SK-N-SH treated with all-trans-retinoic acid at 6 μM for 48 hours (cell line): ENCODE measurements around the gene ZSWIM9.

Experiments
- ATAC-seq: fragments of 200-7000 bp; cut with Tn5 transposase; 3 replicates; pipeline ENCODE4 v1.9.1; 2020; ENCODE audit warnings: mild to moderate bottlenecking, moderate library complexity
- ARNTL ChIP-seq: fragments of 450-650 bp; formaldehyde crosslinking; IDR thresholded peaks from 2 replicates; pipeline ENCODE4 v1.5.0; 2020; ENCODE audit warnings: low read depth, mild to moderate bottlenecking, moderate library complexity, borderline replicate concordance
- BACH2 ChIP-seq: fragments of 250-450 bp; sonication (Bioruptor Pico); IDR thresholded peaks from 2 replicates; pipeline ENCODE4 v1.9.0; 2021; ENCODE audit warnings: mild to moderate bottlenecking, borderline replicate concordance
- CREB5 ChIP-seq: fragments of 250-450 bp; sonication (Bioruptor Pico); IDR thresholded peaks from 2 replicates; pipeline ENCODE4 v1.5.1; 2020; ENCODE audit warnings: low read depth, mild to moderate bottlenecking, moderate library complexity
- CSRNP3 ChIP-seq: fragments of 250-450 bp; sonication (Bioruptor Pico); IDR thresholded peaks from 2 replicates; pipeline ENCODE4 v1.5.1; 2021; ENCODE audit warnings: mild to moderate bottlenecking, moderate library complexity
- ESRRG ChIP-seq: fragments of 250-450 bp; sonication (Bioruptor Pico); IDR thresholded peaks from 2 replicates; pipeline ENCODE4 v1.6.1; 2021; ENCODE audit warnings: mild to moderate bottlenecking
- GLIS3 ChIP-seq: fragments of 250-450 bp; sonication (Bioruptor Pico); IDR thresholded peaks from 2 replicates; pipeline ENCODE4 v1.5.0; 2020; ENCODE audit warnings: mild to moderate bottlenecking, moderate library complexity
- ISL1 ChIP-seq: fragments of 250-450 bp; sonication (Bioruptor Pico); IDR thresholded peaks from 2 replicates; pipeline ENCODE4 v2.1.2; 2022; ENCODE audit warnings: mild to moderate bottlenecking, moderate library complexity
- OSR1 ChIP-seq: fragments of 250-450 bp; sonication (Bioruptor Pico); IDR thresholded peaks from 2 replicates; pipeline ENCODE4 v1.8.0; 2022; ENCODE audit warnings: moderate library complexity, mild to moderate bottlenecking, inconsistent platforms
- PATZ1 ChIP-seq: fragments of 250-450 bp; sonication (Bioruptor Pico); IDR thresholded peaks from 2 replicates; pipeline ENCODE4 v1.8.0; 2020; ENCODE audit warnings: mild to moderate bottlenecking, moderate library complexity, borderline replicate concordance
- POU6F1 ChIP-seq: fragments of 250-450 bp; sonication (Bioruptor Pico); IDR thresholded peaks from 2 replicates; pipeline ENCODE4 v1.8.0; 2021; ENCODE audit warnings: low read depth, mild to moderate bottlenecking, moderate library complexity, borderline replicate concordance
- RARB ChIP-seq: fragments of 250-450 bp; sonication (Bioruptor Pico); IDR thresholded peaks from 2 replicates; pipeline ENCODE4 v1.8.0; 2021; ENCODE audit warnings: mild to moderate bottlenecking, moderate library complexity
- SNAI2 ChIP-seq: fragments of 250-450 bp; sonication (Bioruptor Pico); IDR thresholded peaks from 2 replicates; pipeline ENCODE4 v1.5.0; 2020; ENCODE audit warnings: mild to moderate bottlenecking, moderate library complexity
- TCF4 ChIP-seq: fragments of 250-450 bp; sonication (Bioruptor Pico); IDR thresholded peaks from 2 replicates; pipeline ENCODE4 v1.8.0; 2021; ENCODE audit warnings: mild to moderate bottlenecking, moderate library complexity, borderline replicate concordance
- TOX ChIP-seq: fragments of 250-450 bp; sonication (Bioruptor Pico); IDR thresholded peaks from 2 replicates; pipeline ENCODE4 v1.8.0; 2021; ENCODE audit warnings: mild to moderate bottlenecking, moderate library complexity, borderline replicate concordance
- ZC3H10 ChIP-seq: fragments of 250-450 bp; sonication (Bioruptor Pico); IDR thresholded peaks from 2 replicates; pipeline ENCODE4 v1.5.1; 2021; ENCODE audit warnings: mild to moderate bottlenecking, moderate library complexity
- ZFP3 ChIP-seq: fragments of 250-450 bp; sonication (Bioruptor Pico); IDR thresholded peaks from 2 replicates; pipeline ENCODE4 v1.5.0; 2020; ENCODE audit warnings: mild to moderate bottlenecking, moderate library complexity
- ZFP30 ChIP-seq: fragments of 450-650 bp; formaldehyde crosslinking; IDR thresholded peaks from 2 replicates; pipeline ENCODE4 v1.5.0; 2022; ENCODE audit warnings: mild to moderate bottlenecking, moderate library complexity
- ZNF565 ChIP-seq: fragments of 450-650 bp; formaldehyde crosslinking; conservative IDR thresholded peaks from 2 replicates; pipeline ENCODE4 v1.5.0; 2020; ENCODE audit warnings: low read depth, mild to moderate bottlenecking, moderate library complexity
- ZNF70 ChIP-seq: fragments of 450-650 bp; formaldehyde crosslinking; IDR thresholded peaks from 2 replicates; pipeline ENCODE4 v1.5.0; 2020; ENCODE audit warnings: mild to moderate bottlenecking, moderate library complexity
- ZNF8 ChIP-seq: fragments of 450-650 bp; formaldehyde crosslinking; IDR thresholded peaks from 2 replicates; pipeline ENCODE4 v1.5.0; 2020; ENCODE audit warnings: mild to moderate bottlenecking, moderate library complexity

The ZSWIM9 gene

GRCh38 chr19:48230555-48231129, 60.2 kb downstream of the ZSWIM9 start:
- TF ChIP-seq RARB (CRISPR knock-in tag), result no peak
- TF ChIP-seq ZFP3 (CRISPR knock-in tag), result no peak
- no peak for TF ChIP-seq TCF4
- no peak for TF ChIP-seq ISL1
- TF ChIP-seq GLIS3 (CRISPR knock-in tag), result no peak
- TF ChIP-seq ZNF8 (CRISPR knock-in tag), result no peak
- TF ChIP-seq ZNF70 (CRISPR knock-in tag), result no peak
- TF ChIP-seq CSRNP3 (CRISPR knock-in tag), result no peak
- TF ChIP-seq OSR1 (CRISPR knock-in tag), result no peak
- TF ChIP-seq ESRRG (CRISPR knock-in tag), result no peak
- no peak for TF ChIP-seq PATZ1 (CRISPR knock-in tag)
- no peak for TF ChIP-seq TOX (CRISPR knock-in tag)
- TF ChIP-seq ZC3H10 (CRISPR knock-in tag), result no peak
- TF ChIP-seq ZNF565 (CRISPR knock-in tag), result no peak
- TF ChIP-seq, all 23 proteins: peak for 0
- no peak for ATAC-seq

- TF ChIP-seq ZFP3 (CRISPR knock-in tag), result no peak
- TF ChIP-seq CSRNP3 (CRISPR knock-in tag), result no peak
- no peak for TF ChIP-seq CREB5 (CRISPR knock-in tag)
- TF ChIP-seq TOX (CRISPR knock-in tag), result no peak
- TF ChIP-seq GLIS3 (CRISPR knock-in tag), result no peak
- TF ChIP-seq ARNTL (CRISPR knock-in tag), result no peak
- no peak for TF ChIP-seq SNAI2 (CRISPR knock-in tag)
- TF ChIP-seq ZFP30 (CRISPR knock-in tag), result no peak
- no peak for TF ChIP-seq POU6F1 (CRISPR knock-in tag)
- no peak for TF ChIP-seq RARB (CRISPR knock-in tag)
- TF ChIP-seq OSR1 (CRISPR knock-in tag), result no peak
- TF ChIP-seq PATZ1 (CRISPR knock-in tag), result no peak
- TF ChIP-seq ZNF70 (CRISPR knock-in tag), result no peak
- no peak for TF ChIP-seq ISL1
- no peak for TF ChIP-seq ZNF8 (CRISPR knock-in tag)
- no peak for TF ChIP-seq ZC3H10 (CRISPR knock-in tag)
- TF ChIP-seq ZNF565 (CRISPR knock-in tag), result no peak
- no peak for TF ChIP-seq BACH2
- no peak for ATAC-seq
Measured at GRCh38 chr19:48237057-48237456, 66.6 kb downstream of the ZSWIM9 start.
